OCI-LY7 (cell line): ENCODE data around the gene HGFAC. TPM values are rescaled to one million over a fixed set of nuclear protein-coding genes. Genes with fewer than 3 reads are reported as not detected.
A peak's percentile ranks its signal among the peaks of the same experiment; 100 is the strongest.

Experiments used
- BruUV-seq: library from RNA; stranded (reverse); fragments of 400-500 nt; replicated peaks from 2 replicates; lab custom pipeline; 2021; lab: Mats Ljungman, UMichigan
- CTCF ChIA-PET: fragments of 300-600 bp; sonication (Branson Sonifier 250); formaldehyde crosslinking; loops from one replicate; lab custom pipeline; 2022; ENCODE audit warnings: antibody characterized with exemption; ENCODE audit not compliant: unreplicated experiment; lab: Charles Lee
- POLR2A ChIA-PET: fragments of 300-600 bp; sonication (Branson Sonifier 250); formaldehyde crosslinking; loops from one replicate; lab custom pipeline; 2022; ENCODE audit warnings: antibody characterized with exemption; lab: Charles Lee
- DNase-seq: peaks from one replicate; pipeline ENCODE4 v3.0.0-alpha.2; 2015; ENCODE audit warnings: low spot score
- H2AFZ ChIP-seq: fragments of 200-600 bp; sonication (generic), shearing (Covaris generic); 2 replicates; pipeline ENCODE4 v1.6.1; 2014; ENCODE audit warnings: mild to moderate bottlenecking, antibody characterized with exemption, low read length, moderate library complexity
- H3K27ac ChIP-seq: fragments of 200-600 bp; sonication (generic); 2 replicates; pipeline ENCODE4 v1.5.1; 2014; ENCODE audit warnings: mixed run types, low read depth, mild to moderate bottlenecking, moderate library complexity, low read length, inconsistent platforms; ENCODE audit not compliant: poor library complexity, severe bottlenecking
- H3K36me3 ChIP-seq: fragments of 200-600 bp; sonication (generic); 2 replicates; pipeline ENCODE4 v1.6.1; 2014; ENCODE audit warnings: mild to moderate bottlenecking, antibody characterized with exemption, low read length, moderate library complexity, mixed read lengths; ENCODE audit not compliant: insufficient read depth
- H3K4me1 ChIP-seq: fragments of 200-600 bp; sonication (generic); 2 replicates; pipeline ENCODE4 v1.5.1; 2014; ENCODE audit warnings: mild to moderate bottlenecking, low read length; ENCODE audit not compliant: insufficient read depth, poor library complexity, severe bottlenecking
- H3K4me2 ChIP-seq: fragments of 200-600 bp; sonication (generic); 2 replicates; pipeline ENCODE4 v1.6.1; 2014; ENCODE audit warnings: mild to moderate bottlenecking, low read length
- H3K4me3 ChIP-seq: fragments of 200-600 bp; sonication (generic); 2 replicates; pipeline ENCODE4 v1.5.1; 2014; ENCODE audit warnings: mild to moderate bottlenecking, low read depth, low read length; ENCODE audit not compliant: poor library complexity, severe bottlenecking
- H3K79me2 ChIP-seq: fragments of 200-600 bp; sonication (generic); 2 replicates; pipeline ENCODE4 v1.6.1; 2016; ENCODE audit warnings: low read depth, mild to moderate bottlenecking, low read length, moderate library complexity, mixed read lengths; ENCODE audit not compliant: insufficient read depth
- H3K9me2 ChIP-seq: fragments of 200-600 bp; sonication (generic); 2 replicates; pipeline ENCODE4 v1.6.1; 2016; ENCODE audit warnings: mild to moderate bottlenecking, low read length, mixed read lengths; ENCODE audit not compliant: insufficient read depth
- H3K9me3 ChIP-seq: fragments of 200-600 bp; sonication (generic); 2 replicates; pipeline ENCODE4 v1.6.1; 2014; ENCODE audit warnings: mild to moderate bottlenecking, mixed run types, low read length, mixed read lengths
- H4K20me1 ChIP-seq: fragments of 200-600 bp; sonication (generic); 2 replicates; pipeline ENCODE4 v1.6.1; 2014; ENCODE audit warnings: mild to moderate bottlenecking, antibody characterized with exemption, low read length, moderate library complexity, mixed read lengths; ENCODE audit not compliant: insufficient read depth
- EZH2phosphoT487 ChIP-seq: fragments of 200-600 bp; sonication (generic); IDR thresholded peaks from 2 replicates; pipeline ENCODE4 v1.6.1; 2018; ENCODE audit warnings: low read depth, borderline replicate concordance, mild to moderate bottlenecking, mixed run types, antibody characterized with exemption, low read length, moderate library complexity, mixed read lengths
- intact Hi-C: fragments of 100-400 bp; cut with micrococcal nuclease; formaldehyde crosslinking; loops from one replicate; pipeline ENCODE4 v1.10.0; 2022; ENCODE audit not compliant: unreplicated experiment
- total RNA-seq, 2 experiments: library from RNA; depleted of rRNA in 1 of 2; stranded (reverse); fragments of >200 nt in 1 of 2; shearing (Covaris generic) in 1 of 2; gene quantifications; 2 replicates each; pipeline ENCODE4 v1.2.3, GENCODE V29; 2014 to 2022
- TF ChIP-seq, protein P1 (sequence below): fragments of 200-600 bp; sonication (generic); conservative IDR thresholded peaks from 2 replicates; pipeline ENCODE4 v1.5.1; 2014; ENCODE audit warnings: mild to moderate bottlenecking, antibody characterized with exemption, low read length, moderate library complexity, mixed read lengths

HGFAC gene
- total RNA-seq, 2 experiments from 2014 or later, result not detected

DNA sequence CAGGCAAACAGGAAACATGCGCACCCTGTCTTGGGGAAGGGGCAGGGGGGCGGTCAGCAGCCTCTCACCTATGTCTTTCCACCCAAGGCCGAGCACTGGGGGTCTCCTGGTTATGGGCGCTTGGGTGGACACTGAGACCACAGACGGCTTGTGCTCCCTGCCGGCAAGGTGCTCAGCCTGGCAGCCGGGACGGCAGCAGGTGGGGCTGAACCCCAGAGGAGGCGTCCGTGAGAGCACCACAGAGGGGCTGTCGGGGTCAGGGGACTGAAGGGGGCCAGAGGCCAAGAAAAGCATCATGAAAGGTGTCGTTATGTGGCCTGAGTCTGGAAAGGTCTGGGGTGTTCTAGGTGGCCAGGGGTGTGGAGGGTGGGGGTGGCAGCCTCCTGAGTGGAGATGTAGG, 40.9 kb downstream of the HGFAC start:
- CTCF ChIA-PET, result no interaction called here
- intact Hi-C loops, result no loop called here
- peaks cover 31% of the 10 kb centered on the region for H3K4me1 ChIP-seq

DNA sequence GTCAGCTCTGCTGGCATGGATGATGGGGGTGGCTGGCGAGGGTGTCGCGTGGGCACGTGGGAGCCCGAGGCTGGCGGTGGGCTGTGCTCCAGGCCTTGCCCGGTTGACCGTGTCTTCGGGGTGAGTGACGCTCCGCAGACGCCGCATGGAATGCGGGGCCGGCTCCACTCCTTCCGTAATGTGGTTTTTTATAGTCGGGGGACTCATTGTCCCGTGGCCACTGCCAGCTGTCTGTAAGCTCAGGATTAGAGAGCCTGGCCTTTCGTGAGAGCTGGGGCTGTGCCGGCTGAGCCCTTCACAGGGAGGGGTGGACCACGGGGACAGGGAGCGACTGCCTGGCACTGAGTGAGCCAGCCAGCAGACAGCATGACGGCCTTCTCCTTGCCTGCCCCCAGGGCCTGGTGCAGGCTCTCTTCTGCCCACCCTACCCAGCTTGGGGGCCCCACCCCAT, 41.7 kb downstream of the HGFAC start:
- H3K9me3 ChIP-seq, result no peaks in the 10 kb centered on the region
- H3K4me3 ChIP-seq, result no peak overlapping the region
- H3K27ac ChIP-seq, result no peak overlapping the region
- intact Hi-C loops, result no loop called here
- TF ChIP-seq, protein P1, sequence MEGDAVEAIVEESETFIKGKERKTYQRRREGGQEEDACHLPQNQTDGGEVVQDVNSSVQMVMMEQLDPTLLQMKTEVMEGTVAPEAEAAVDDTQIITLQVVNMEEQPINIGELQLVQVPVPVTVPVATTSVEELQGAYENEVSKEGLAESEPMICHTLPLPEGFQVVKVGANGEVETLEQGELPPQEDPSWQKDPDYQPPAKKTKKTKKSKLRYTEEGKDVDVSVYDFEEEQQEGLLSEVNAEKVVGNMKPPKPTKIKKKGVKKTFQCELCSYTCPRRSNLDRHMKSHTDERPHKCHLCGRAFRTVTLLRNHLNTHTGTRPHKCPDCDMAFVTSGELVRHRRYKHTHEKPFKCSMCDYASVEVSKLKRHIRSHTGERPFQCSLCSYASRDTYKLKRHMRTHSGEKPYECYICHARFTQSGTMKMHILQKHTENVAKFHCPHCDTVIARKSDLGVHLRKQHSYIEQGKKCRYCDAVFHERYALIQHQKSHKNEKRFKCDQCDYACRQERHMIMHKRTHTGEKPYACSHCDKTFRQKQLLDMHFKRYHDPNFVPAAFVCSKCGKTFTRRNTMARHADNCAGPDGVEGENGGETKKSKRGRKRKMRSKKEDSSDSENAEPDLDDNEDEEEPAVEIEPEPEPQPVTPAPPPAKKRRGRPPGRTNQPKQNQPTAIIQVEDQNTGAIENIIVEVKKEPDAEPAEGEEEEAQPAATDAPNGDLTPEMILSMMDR, result no peak
- no peak for TF ChIP-seq EZH2phosphoT487
- POLR2A ChIA-PET, result no interaction called here
- H3K9me2 ChIP-seq, result no peaks in the 10 kb centered on the region
- no TSS peak for BruUV-seq
- no peaks in the 10 kb centered on the region for H3K36me3 ChIP-seq
- H2AFZ ChIP-seq, result no peak overlapping the region
- CTCF ChIA-PET, result no interaction called here
- peaks cover 31% of the 10 kb centered on the region for H3K4me1 ChIP-seq
- no peak overlapping the region for H3K4me2 ChIP-seq
- DNase-seq, result no peak
- H4K20me1 ChIP-seq, result no peaks in the 10 kb centered on the region; the same call in 1 of the 2 replicates
- H3K79me2 ChIP-seq, result no peaks in the 10 kb centered on the region

More for the DNA sequence above, 40.9 kb downstream of the HGFAC start:
- H3K79me2 ChIP-seq, result no peaks in the 10 kb centered on the region
- H4K20me1 ChIP-seq, result no peaks in the 10 kb centered on the region; the same call in 1 of the 2 replicates
- H2AFZ ChIP-seq, result no peak overlapping the region
- no TSS peak for BruUV-seq
- TF ChIP-seq, protein P1, result no peak
- no peak for TF ChIP-seq EZH2phosphoT487
- no peaks in the 10 kb centered on the region for H3K9me3 ChIP-seq
- POLR2A ChIA-PET, result no interaction called here
- no peak overlapping the region for H3K4me2 ChIP-seq
- no peaks in the 10 kb centered on the region for H3K36me3 ChIP-seq
- H3K4me3 ChIP-seq, result no peak overlapping the region
- H3K27ac ChIP-seq, result no peak overlapping the region
- no peaks in the 10 kb centered on the region for H3K9me2 ChIP-seq
- DNase-seq, result no peak

DNA sequence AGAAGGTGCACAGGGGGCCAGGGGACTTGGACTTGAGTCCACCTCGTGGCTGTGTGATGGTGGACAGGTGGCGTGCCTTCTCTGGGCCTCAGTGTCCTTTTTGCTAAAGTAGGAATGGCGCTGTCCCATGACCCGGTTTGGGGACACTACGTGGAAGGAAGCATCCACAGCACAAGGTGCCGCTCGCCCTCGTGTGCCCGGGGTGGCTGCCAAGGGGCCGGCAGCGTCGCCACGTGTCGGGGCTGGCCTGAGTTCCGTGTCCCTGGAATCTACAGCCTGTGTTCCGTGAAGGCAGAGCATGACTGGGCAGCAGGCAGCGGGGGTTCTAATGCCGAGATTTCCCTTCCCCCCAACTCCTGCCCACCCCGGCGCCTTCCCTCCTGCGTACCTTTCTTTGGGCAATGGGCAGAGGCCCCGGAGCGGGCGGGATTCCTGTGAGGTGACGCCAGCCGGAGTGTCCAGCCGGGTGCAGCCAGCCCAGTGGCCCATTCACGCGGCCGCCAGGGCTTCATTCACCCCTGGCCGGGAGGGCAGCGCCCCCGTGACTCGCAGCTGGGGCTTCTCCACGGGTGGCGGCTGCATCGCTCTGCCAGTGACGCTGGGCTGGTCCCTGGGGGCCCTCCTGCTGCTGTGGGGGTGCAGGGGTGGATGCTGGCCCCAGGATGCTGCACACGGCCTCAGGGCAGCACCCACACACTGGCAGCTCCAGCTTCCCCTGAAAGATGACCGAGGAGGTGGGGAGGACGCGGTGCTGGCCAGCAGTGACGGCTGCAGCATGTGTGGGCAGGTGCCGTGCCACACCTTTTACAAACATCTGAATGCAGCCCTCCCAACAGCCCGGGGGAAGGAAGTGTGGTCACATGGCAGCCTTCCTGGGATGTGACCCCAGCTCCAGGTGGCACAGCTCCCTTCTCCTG, 42.5 kb downstream of the HGFAC start:
- no peaks in the 10 kb centered on the region for H3K79me2 ChIP-seq
- no peaks in the 10 kb centered on the region for H3K9me2 ChIP-seq
- no peak overlapping the region for H3K4me3 ChIP-seq
- intact Hi-C loops, result no loop called here
- H2AFZ ChIP-seq, result no peak overlapping the region; the same call in 1 of the 2 replicates
- no peaks in the 10 kb centered on the region; the same call in 1 of the 2 replicates for H4K20me1 ChIP-seq
- TF ChIP-seq EZH2phosphoT487, result no peak
- TF ChIP-seq, protein P1, result no peak
- BruUV-seq, result no TSS peak
- peak overlapping the region; percentile 49 for H3K4me2 ChIP-seq
- CTCF ChIA-PET, result no interaction called here
- peaks cover 31% of the 10 kb centered on the region for H3K4me1 ChIP-seq
- H3K36me3 ChIP-seq, result no peaks in the 10 kb centered on the region
- POLR2A ChIA-PET, result no interaction called here
- DNase-seq, result no peak
- no peak overlapping the region for H3K27ac ChIP-seq
- no peaks in the 10 kb centered on the region for H3K9me3 ChIP-seq
